Astrocyte (in vitro differentiated cells and primary cell): ENCODE results near the gene CARD14. TPM values are rescaled to one million over a fixed set of nuclear protein-coding genes. Genes with fewer than 3 reads are reported as not detected.
"Not testable (repeated sequence)": the region's sequence is repeated elsewhere in the genome, so short reads cannot be mapped to it uniquely, and the experiment has no call there.

Experiments
- DNase-seq: peaks from one replicate; pipeline ENCODE4 v3.0.0-alpha.2; 2010; ENCODE audit warnings: low read depth
- FAIRE-seq: peaks from 2 replicates; lab custom pipeline; 2011; peaks lifted over from hg19 to GRCh38; lab: Jason Lieb, UNC
- H2AFZ ChIP-seq: 2 replicates; pipeline ENCODE4 v1.6.0; 2012; ENCODE audit warnings: low read depth, low read length, inconsistent platforms
- H3K27ac ChIP-seq: 2 replicates; pipeline ENCODE4 v1.5.1; 2011; ENCODE audit warnings: low read depth, low read length, inconsistent platforms
- H3K27me3 ChIP-seq: 2 replicates; pipeline ENCODE4 v1.6.0; 2011; ENCODE audit warnings: low read length, inconsistent platforms; ENCODE audit not compliant: insufficient read depth
- H3K36me3 ChIP-seq: 2 replicates; pipeline ENCODE4 v1.5.1; 2011; ENCODE audit warnings: low read length, inconsistent platforms; ENCODE audit not compliant: insufficient read depth
- H3K4me1 ChIP-seq: 2 replicates; pipeline ENCODE4 v1.5.1; 2011; ENCODE audit warnings: low read length, inconsistent platforms; ENCODE audit not compliant: insufficient read depth
- H3K4me2 ChIP-seq: 2 replicates; pipeline ENCODE4 v1.6.0; 2012; ENCODE audit warnings: low read length, inconsistent platforms
- H3K4me3 ChIP-seq: 2 replicates; pipeline ENCODE4 v1.5.1; 2011; ENCODE audit warnings: low read depth, mild to moderate bottlenecking, low read length, inconsistent platforms; ENCODE audit not compliant: insufficient read depth
- H3K79me2 ChIP-seq: 2 replicates; pipeline ENCODE4 v1.6.0; 2012; ENCODE audit warnings: mild to moderate bottlenecking, low read length, inconsistent platforms; ENCODE audit not compliant: insufficient read depth
- H3K9ac ChIP-seq: 2 replicates; pipeline ENCODE4 v1.6.0; 2012; ENCODE audit warnings: mild to moderate bottlenecking, low read length, inconsistent platforms
- H3K9me3 ChIP-seq: 2 replicates; pipeline ENCODE4 v1.5.1; 2012; ENCODE audit warnings: low read depth, mild to moderate bottlenecking, low read length, inconsistent platforms; ENCODE audit not compliant: insufficient read depth
- H4K20me1 ChIP-seq: 2 replicates; pipeline ENCODE4 v1.6.0; 2012; ENCODE audit warnings: low read length, inconsistent platforms; ENCODE audit not compliant: insufficient read depth
- H3K27ac Mint-ChIP-seq: one replicate; pipeline ENCODE4 v1.8.0; 2021; ENCODE audit warnings: mild to moderate bottlenecking, mixed read lengths; ENCODE audit not compliant: unreplicated experiment
- H3K27me3 Mint-ChIP-seq: one replicate; pipeline ENCODE4 v1.8.0; 2021; ENCODE audit warnings: low read depth, mixed read lengths; ENCODE audit not compliant: unreplicated experiment
- H3K36me3 Mint-ChIP-seq: one replicate; pipeline ENCODE4 v1.8.0; 2021; ENCODE audit warnings: low read depth, mixed read lengths; ENCODE audit not compliant: unreplicated experiment
- H3K4me1 Mint-ChIP-seq: one replicate; pipeline ENCODE4 v1.8.0; 2021; ENCODE audit warnings: low read depth, mixed read lengths; ENCODE audit not compliant: unreplicated experiment
- H3K4me3 Mint-ChIP-seq: one replicate; pipeline ENCODE4 v1.8.0; 2021; ENCODE audit warnings: mild to moderate bottlenecking, moderate library complexity, mixed read lengths; ENCODE audit not compliant: unreplicated experiment
- H3K9me3 Mint-ChIP-seq: one replicate; pipeline ENCODE4 v1.8.0; 2021; ENCODE audit warnings: mild to moderate bottlenecking, mixed read lengths; ENCODE audit not compliant: unreplicated experiment
- EZH2 ChIP-seq: IDR thresholded peaks from 2 replicates; pipeline ENCODE4 v1.6.1; 2012; ENCODE audit warnings: mild to moderate bottlenecking, low read length, inconsistent platforms; ENCODE audit not compliant: insufficient read depth
- total RNA-seq: library from RNA; stranded (reverse); gene quantifications from 2 replicates; pipeline ENCODE4 v1.2.1, GENCODE V29; 2021
- TF ChIP-seq, protein P1 (sequence below): IDR thresholded peaks from 2 replicates; pipeline ENCODE4 v1.5.1; 2011; ENCODE audit warnings: low read depth, mild to moderate bottlenecking, inconsistent platforms, low read length, moderate library complexity; ENCODE audit not compliant: insufficient read depth

Gene CARD14
- total RNA-seq, 1 donor from 2014 or later, result not detected

DNA sequence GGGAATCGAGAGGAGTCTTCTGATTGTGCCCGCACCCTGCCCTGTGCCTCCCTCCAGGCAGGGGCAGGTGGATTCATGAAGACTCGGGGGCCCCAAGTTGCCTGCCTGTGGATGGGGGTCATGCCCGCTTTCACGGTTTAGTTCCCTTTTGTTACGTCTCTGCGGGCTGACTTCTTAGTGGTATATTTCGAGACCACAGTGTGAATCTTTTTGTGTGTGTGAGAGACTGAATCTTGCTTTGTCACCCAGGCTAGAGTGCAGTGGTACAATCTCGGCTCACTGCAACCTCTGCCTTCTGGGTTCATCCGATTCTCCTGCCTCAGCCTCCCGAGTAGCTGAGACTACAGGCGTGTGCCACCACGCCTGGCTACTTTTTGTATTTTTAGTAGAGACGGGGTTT lies 72.7 kb downstream of the CARD14 start:
- DNase-seq (no peak), FAIRE-seq (no peak)
- no peaks in the 10 kb centered on the region for H3K79me2 ChIP-seq
- H3K4me3 ChIP-seq, result no peak overlapping the region
- H2AFZ ChIP-seq, result no peak overlapping the region
- H3K4me3 Mint-ChIP-seq, result no peak overlapping the region
- H3K36me3 Mint-ChIP-seq, result peaks cover 24% of the 10 kb centered on the region
- H3K27ac Mint-ChIP-seq, result no peak overlapping the region
- no peaks in the 10 kb centered on the region for H3K36me3 ChIP-seq
- H3K27ac ChIP-seq, result no peak overlapping the region
- H3K4me2 ChIP-seq, result no peak overlapping the region
- H3K27me3 Mint-ChIP-seq, result no peaks in the 10 kb centered on the region
- H3K9ac ChIP-seq, result no peak overlapping the region
- H3K27me3 ChIP-seq, result no peaks in the 10 kb centered on the region
- H3K4me1 Mint-ChIP-seq, result no peaks in the 10 kb centered on the region
- H3K9me3 Mint-ChIP-seq, result no peaks in the 10 kb centered on the region
- H3K4me1 ChIP-seq, result no peaks in the 10 kb centered on the region
- TF ChIP-seq, protein P1, sequence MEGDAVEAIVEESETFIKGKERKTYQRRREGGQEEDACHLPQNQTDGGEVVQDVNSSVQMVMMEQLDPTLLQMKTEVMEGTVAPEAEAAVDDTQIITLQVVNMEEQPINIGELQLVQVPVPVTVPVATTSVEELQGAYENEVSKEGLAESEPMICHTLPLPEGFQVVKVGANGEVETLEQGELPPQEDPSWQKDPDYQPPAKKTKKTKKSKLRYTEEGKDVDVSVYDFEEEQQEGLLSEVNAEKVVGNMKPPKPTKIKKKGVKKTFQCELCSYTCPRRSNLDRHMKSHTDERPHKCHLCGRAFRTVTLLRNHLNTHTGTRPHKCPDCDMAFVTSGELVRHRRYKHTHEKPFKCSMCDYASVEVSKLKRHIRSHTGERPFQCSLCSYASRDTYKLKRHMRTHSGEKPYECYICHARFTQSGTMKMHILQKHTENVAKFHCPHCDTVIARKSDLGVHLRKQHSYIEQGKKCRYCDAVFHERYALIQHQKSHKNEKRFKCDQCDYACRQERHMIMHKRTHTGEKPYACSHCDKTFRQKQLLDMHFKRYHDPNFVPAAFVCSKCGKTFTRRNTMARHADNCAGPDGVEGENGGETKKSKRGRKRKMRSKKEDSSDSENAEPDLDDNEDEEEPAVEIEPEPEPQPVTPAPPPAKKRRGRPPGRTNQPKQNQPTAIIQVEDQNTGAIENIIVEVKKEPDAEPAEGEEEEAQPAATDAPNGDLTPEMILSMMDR, result no peak
- no peak for TF ChIP-seq EZH2
- no peaks in the 10 kb centered on the region for H4K20me1 ChIP-seq
- H3K9me3 ChIP-seq, result no peaks in the 10 kb centered on the region

DNA sequence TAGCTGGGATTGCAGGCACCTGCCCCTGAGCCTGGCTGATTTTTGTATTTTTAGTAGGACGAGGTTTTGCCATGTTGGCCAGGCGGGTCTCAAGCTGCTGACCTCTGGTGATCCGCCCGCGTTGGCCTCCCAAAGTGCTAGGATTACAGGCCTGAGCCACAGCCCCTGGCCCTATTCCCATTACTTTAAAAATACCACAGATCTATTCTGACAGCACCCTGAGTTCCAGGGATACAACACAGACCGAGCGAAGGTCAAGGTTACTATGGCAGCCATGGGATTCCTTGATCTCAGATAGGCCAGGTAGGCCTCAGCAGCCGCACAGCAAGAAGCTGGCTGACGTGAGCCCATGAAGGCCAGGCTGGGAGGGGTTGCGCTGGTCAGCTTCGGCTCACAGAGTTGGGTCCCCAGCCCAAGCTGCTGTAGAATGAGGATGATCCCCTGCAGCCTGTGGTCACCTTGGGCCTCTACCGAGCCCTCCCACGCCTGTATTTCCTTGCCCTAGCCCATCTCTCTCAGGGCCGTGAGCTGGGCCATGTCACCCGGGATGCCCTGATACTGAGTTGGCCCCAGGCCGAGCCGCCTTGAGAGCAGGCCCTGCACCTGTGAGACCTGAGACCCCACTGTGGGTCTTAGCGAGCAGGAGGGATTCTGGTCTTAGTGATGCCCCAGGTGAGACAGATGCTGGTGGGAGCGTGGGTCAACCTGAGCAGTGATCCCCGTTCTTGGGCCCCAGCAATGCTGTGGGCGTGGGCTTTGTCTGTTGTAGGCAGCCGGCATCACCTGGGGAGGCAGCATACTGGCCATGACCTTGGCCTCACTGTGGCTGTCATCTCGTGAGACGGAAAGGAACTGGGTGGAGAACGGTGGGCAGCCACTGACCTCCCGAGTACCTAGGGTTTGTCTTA lies 74.0 kb downstream of the CARD14 start:
- Histone ChIP-seq H3K9ac (no peak overlapping the region), H3K36me3 (no peaks in the 10 kb centered on the region), H3K4me1 (no peaks in the 10 kb centered on the region), H3K27me3 (no peaks in the 10 kb centered on the region), H4K20me1 (no peaks in the 10 kb centered on the region), H3K27ac (no peak overlapping the region), H3K9me3 (no peaks in the 10 kb centered on the region), H3K79me2 (no peaks in the 10 kb centered on the region), H3K4me3 (no peak overlapping the region), H2AFZ (no peak overlapping the region), H3K4me2 (no peak overlapping the region)
- TF ChIP-seq EZH2, result no peak
- TF ChIP-seq, protein P1, result no peak
- no peak for FAIRE-seq
- no peak for DNase-seq
- Mint-ChIP-seq H3K4me1 (no peaks in the 10 kb centered on the region), H3K27me3 (no peaks in the 10 kb centered on the region), H3K9me3 (no peaks in the 10 kb centered on the region), H3K27ac (no peak overlapping the region), H3K4me3 (no peak overlapping the region), H3K36me3 (peaks cover 19% of the 10 kb centered on the region)

GRCh38 chr17:80244448-80244847 lies 74.6 kb downstream of the CARD14 start:
- not testable (repeated sequence) for H3K79me2 ChIP-seq, H3K9ac ChIP-seq, H3K4me2 ChIP-seq, H2AFZ ChIP-seq, H3K27ac ChIP-seq, H3K27me3 Mint-ChIP-seq, H3K4me1 ChIP-seq, H3K36me3 ChIP-seq, H3K27me3 ChIP-seq, H3K4me3 Mint-ChIP-seq, DNase-seq, H3K9me3 Mint-ChIP-seq, FAIRE-seq, H4K20me1 ChIP-seq, H3K4me1 Mint-ChIP-seq, H3K4me3 ChIP-seq, H3K9me3 ChIP-seq, H3K27ac Mint-ChIP-seq
- peaks cover 19% of the 10 kb centered on the region for H3K36me3 Mint-ChIP-seq
